GM20431 (cell line): ENCODE measurements around the gene IL16.

Source experiments
- in situ Hi-C: fragments of 300-500 bp; cut with MseI, MboI; formaldehyde crosslinking; loops from one replicate; pipeline ENCODE4 v1.15.0; 2020; ENCODE audit warnings: low sequenced_read_pairs; ENCODE audit not compliant: unreplicated experiment

Gene IL16

DNA sequence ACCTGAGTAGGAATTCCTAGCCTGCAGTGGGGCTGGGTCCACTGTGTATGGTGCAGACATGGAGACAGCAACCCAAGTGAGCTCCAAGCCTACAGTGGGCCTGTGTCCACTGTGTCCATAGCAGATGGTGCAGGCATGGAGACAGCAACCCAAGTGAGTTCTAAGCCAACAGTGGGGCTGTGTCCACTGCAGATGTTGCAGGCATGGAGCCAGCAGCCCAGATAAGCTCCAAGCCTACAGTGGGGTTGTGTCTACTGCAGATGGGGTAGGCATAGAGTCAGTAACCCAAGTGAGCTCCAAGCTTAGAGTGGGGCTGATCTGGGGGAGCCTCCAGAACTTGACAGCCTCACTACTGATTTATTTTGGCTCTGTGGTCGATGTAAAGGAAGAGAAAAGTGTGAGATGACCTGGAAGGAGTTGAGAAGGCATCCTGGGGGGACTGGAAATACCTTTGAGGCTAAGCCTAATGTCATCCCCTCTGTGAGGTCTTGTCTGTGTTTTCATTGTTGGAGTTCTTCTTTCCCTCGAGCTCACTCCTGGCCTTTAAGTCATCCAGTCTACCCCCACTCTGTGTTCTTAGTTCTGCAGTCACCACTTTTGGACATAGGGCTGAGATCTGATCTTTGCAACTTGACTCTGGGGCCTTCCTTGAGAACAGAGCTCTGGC, 22.4 kb upstream of the IL16 start:
- in situ Hi-C loops = no loop called here

DNA sequence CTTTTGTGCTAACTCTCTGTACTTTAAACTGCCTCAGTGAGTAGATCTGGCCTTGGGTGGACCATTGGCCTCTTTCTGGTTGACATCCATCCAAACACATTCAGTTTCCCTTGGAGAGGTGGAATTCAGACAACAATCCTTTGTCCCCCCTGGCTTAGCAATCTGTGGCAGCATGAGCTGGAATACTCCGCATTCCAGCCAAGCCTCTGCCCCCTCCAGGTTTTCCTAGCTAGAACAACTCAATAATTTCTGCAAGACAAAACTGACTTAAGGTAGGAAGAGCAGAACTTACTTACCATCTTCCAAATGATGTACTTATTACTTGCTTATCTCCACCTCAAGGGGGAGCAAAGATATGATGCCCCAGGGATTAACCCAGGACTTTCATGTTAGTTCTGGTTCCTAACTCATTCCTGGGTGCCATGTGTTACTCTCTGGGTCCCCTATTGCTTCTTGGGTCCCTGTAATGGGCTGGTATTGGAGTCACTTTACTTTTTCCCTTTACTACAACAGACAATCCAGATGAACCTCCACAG, 21.8 kb upstream of the IL16 start:
- in situ Hi-C loops = no loop called here

DNA sequence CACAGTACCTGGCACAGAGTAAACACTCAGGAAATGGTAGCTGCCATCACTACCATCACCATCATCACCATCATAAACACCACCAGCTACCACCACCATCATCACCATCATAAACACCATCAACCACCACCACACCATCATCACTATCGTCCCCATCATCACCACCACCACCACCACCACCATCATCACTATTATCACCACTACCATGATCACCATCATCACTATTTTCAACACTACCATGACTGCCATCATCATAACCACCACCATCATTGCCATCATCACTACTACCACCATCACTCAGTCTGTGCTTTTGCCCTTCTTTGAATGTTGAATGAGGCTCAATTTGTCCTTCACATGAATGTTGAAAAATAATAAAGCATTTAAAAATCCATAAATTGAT, 21.2 kb upstream of the IL16 start:
- in situ Hi-C loops = no loop called here

DNA sequence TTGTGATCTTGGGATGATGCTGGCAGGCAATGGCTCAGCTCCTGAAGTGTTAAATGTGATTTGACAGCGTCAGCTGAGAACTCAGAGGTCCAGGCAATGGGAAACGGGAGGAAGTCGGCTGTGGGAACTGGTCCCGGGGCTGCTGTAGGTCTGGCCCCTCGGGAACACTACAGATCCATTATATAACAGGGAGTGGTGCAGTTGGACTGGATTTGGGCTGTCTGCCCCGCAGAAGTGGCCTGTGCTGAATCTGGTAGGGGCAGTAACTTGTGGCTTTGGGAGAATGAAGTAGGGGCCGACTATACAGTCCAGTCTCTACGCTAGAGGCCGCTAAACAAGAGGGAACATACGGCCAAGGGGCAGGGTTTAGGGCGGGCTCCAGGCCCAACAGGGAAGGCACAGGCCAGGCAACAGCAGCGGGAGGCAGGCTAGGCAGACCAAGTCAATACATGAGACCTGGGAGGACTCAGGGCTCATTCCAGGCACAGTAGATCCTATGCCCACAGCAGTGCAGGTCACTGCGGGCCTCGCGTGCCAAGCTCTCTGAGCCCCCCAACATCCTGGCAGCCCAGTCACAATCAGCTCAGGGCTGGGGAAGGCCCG, 20.3 kb upstream of the IL16 start:
- in situ Hi-C loops = no loop called here

DNA sequence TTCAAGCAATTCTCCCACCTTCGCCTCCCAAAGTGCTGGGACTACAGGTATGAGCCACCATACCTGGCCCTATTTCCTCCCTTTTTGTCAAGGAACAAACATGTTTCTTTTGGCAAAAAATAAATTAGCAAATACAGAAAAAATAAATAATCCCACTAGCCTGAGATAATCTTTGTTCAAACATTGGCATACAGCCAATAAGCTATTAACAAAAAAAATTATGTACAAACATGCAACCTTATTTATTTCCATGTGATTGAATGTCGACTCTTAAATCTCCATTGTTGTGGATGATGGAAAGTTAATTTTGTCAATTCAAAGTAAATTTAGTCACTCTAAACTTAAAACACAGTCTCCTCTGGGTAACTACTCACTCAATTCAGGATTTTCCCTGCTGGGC, 18.3 kb upstream of the IL16 start:
- in situ Hi-C loops = no loop called here

DNA sequence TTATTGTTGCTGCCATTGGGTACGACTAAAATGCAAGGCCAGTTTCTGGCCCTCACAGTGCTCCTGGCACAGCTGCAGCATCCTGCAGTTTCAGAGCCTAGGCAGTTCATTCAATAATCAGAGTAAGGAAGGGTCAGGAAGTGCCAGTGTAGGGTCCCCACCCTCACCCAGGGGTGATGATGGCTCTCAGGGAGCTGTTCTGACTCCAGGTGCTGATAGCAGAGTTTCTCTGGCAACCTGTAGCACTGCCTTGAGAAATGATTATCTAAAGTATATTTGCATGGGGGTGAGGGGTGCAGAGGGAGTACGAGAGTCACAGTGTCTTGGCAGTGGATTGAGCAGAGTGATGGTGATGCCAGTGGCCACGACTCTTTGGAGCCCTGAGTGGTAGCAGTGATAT, 15.5 kb upstream of the IL16 start:
- in situ Hi-C loops = no loop called here

DNA sequence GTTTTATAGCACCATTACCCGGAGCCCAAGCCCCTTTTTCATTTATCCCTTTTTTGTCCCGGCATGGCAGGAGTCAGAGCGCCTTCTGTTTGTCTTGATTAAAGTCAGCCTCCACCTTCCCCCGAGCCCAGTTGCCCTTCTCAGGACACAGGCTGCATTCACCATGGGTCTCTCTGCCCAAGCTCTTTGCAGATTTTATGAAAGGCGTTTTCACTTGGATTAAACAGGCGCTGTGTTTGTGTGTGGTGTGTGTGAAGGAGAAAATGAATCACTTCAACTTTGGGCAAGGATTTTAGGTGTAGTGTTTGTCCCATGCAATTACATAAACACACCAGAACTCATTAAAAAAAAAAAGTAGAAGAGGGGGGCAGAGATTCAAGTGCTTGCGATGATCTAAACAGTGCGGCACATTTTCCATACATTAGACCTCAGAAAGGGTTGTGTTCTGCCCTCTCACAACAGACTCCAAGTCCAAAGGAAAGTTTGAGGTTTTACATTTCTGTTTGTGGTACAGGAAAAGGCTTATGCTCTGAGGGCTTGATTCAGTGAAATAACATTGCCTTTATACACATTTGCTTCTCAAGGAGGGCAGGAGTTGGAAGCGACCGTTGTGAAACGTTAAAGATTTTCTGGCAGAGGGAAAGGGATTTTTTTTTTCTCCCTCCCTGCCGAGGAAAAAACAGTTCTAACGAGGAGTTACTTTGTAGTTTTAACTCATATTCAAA, 14.5 kb upstream of the IL16 start:
- in situ Hi-C loops = no loop called here

DNA sequence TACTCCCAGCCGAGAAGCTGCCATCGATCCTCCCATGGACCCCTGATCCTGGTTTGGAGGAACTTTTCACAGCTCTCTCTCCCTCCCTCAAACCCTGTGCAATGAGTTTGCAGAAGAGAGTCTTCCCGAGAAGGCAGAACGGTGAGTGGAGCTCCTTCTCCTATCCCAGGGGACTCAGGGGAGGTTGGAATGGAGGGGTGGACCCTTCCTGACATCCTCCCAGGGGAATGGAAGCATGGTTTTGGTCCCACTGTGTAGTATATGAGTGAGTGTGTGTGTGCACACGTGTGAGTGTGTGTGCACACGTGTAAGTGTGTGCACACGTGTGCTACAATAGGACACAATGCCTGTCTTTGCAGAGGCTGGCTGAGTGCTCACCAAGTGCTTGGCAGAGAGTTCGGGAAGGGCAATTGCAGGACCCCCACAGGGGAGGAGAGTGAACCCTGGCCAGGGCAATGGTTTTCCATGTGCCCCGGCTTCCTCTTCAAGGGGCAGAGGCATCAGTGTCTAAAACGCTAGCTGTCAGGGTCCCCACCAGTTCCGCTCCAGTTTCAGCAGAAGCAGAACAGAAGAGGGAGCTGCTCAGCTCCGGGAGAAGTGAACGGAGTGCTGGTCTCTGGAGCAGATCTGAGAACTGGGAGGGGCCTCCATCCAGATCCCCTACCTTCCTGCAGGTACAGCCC, 13.8 kb upstream of the IL16 start:
- in situ Hi-C loops = no loop called here

DNA sequence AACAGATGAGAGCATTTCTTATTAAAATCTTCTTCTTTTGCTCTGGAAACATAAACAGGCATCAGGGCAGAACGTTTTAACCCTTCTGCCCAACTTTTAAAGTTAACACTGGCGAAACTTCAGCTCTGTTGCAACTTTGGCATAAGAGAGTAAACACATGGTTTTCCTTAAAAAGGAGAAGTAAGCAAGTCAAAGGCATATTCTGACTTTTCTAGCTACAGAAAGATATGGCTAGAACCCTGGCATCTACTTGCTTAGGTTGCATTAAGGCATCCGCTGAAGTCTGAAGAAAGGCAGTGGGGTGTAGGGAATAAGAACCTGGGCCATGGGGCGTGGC, 13.3 kb upstream of the IL16 start:
- in situ Hi-C loops = no loop called here

DNA sequence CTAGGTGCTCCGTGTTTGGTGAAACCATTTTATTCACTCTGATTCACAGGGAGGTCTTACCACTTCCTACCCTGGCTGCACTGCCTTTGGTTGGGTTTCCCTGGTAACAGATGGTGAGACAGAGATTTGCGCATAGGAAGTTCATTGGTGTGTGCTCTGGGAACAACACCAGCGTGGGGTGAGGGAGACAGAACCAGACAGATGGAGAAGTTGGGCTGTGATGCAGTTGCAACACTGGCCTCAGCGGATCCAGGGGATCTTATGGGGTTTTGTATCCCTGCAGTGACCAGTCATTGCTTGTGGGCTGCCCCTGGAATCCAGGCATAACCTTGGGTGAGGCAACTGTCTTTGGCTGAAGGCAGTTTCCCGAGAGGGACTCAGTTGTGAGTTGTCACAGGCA, 12.5 kb upstream of the IL16 start:
- in situ Hi-C loops = no loop called here

DNA sequence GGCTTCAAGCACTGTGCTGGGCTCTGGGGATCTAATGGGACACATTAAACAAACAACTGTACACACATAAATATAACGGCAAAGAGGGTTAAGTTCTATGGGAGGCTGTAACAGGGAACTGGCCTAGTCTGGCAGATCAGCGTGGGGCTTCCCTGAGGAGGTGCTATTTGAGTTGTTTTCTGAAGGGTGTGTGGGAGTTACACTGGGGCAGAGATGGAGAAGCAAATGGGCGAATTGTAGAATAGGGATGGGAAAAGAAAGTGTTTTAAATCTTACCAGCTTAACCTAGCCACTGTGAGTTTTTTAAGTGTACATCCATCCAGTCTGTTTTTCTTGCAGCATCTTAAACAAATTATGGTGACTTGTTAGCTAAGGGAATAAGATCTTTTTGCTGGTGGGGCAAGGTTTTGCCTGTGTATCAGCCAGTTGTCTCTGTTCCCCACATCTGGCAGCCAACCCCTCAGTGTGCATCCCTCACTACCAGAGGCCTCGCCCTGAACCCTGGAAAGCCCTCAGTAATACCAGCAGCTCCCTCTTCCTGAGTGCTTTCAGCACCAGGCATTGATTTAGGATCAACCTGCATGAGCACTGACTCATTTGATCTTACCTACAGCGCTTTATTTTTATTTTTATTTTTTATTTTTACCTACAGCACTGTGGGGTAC, 10.9 kb upstream of the IL16 start:
- in situ Hi-C loops = no loop called here

DNA sequence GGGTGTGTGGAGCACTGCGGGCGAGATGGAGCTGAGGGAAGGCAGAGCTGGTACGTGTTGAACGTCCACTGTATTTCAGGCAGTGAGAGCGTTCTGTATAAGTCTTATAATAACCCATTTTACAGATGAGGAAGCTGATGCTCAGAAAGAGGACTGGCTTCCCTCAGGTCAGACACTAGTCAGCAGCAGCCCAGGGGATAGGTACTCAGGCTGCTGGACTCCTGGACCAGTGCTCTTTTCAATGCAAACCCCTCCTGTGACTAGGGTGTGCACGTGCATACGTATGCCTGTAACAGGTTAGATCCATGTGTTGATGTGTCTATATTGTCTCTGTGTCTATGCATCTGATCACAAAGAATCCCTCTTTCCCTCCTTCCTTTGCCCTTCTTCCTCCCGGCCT, 8.3 kb upstream of the IL16 start:
- in situ Hi-C loops = no loop called here

DNA sequence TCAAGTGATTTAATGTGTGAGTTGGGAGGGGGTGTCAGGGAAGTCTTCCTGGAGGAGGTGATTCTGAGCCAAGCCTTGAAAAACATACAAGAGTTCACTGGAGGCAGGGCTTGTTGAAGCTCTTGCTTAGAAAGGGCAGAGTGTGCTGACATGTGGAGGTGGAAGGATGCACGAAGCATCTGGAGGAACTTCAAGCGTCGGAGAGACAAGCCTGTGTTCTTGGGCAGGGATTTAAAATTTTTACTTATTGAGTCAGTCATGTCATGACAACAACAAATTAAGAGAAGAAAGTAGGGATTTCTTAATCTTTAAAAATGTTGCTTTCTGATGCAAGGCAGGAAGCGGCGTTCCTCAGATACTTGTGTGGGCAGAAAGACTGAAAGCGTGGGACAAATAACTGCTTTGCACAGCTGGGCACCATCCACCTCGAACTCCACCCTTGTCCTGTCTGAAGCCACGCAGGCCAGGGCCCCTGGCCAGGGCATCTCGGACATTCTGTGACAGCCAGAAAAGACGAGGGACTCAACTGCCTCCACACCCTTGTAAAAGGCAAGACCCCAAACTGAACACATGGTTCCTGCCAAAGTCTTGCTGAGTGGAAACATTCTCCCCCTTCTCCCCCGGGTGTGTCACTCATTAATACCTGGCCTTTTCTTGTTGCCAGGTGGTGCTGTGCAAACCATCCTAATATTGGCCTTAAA, 6.9 kb upstream of the IL16 start:
- in situ Hi-C loops = no loop called here

DNA sequence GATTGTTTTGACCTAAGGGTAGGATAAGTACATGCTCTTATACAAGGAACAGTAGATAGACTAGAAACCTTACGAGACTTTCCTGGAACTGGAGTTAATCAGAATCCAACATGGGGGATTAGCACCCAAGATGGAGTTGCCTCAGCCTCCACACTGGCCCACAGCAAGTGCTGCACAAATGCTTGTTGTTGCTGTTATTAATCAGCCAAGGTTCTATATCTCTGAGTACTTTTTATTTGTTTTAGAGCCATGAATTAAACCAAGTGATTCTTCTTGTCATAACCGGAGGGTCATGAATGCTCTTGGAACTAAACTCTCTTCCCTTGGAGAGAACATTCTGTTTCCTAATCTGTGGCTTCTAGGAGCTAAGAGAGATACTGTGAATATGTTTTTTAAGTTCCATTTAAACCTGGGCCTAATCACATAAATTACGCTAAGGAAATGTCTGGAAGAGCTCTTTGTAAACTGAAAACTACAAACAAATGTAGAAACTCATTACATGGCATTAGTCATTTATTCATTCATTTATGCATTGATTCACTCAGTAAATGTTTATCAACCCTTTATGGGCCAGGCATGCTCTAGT, 5.7 kb upstream of the IL16 start:
- in situ Hi-C loops = no loop called here

DNA sequence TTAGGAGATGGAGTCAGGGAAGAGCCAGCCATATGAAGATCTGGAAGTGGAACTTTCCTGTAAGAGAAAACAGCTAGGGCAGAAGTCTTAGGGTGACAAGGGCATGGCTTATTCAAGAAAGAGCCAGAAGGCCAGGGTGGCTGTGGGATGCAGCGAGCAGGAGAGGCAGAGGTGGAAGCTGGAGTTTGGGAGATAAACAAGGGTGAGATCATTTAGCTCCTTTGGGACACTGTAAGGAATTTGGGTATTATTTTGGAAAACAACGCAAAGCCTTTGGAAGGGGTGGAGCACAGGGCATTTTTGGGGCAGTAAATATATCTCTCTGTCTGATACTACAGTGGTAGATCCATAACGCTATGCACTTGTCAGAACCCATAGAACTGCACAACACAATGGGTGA, 5.0 kb upstream of the IL16 start:
- in situ Hi-C loops = no loop called here

DNA sequence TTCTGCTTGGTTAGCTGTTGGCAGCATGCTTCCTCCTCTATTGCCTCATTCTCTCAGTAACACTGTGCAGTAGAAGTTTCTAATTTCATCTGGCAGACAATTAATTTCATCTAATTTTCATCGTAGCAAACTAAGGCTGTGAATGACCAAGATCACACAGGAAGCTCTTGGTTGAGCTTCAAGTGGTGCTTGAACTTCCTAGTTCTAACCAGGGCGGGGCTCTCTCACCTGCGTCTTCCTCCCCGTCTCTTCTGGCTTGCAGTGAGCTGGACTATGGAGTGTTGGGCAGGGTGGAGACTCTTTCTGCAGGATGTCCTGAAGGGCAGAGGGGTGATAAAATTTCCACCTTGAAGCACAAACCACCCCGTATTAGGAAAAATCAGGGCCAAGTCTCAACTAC, 2.0 kb upstream of the IL16 start:
- in situ Hi-C loops = no loop called here

DNA sequence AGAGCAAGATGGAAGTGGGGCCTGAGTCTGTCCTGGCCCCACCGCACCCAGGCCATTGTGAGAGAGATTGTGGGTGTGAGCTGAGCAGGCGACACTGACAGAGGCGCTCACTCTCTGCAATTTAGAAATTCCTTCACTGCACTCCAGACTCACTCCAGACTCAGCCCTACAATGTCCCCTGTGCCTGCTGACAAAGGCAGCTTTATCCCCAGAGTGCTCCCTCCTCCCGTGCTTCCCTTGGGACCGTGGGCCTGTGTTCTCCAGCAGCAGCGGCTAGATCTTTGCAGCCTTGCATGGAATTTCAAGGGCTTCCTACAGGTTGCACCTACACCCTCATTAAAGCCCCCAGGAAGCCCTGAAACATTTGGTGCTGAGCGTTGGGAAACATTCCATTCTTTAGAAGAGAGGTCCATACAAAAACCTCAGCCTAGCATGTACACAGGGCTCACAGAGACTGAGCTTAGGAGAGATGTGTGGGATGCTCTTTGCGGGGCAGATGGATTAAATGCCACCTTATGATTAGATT, 1.3 kb upstream of the IL16 start:
- in situ Hi-C loops = no loop called here

DNA sequence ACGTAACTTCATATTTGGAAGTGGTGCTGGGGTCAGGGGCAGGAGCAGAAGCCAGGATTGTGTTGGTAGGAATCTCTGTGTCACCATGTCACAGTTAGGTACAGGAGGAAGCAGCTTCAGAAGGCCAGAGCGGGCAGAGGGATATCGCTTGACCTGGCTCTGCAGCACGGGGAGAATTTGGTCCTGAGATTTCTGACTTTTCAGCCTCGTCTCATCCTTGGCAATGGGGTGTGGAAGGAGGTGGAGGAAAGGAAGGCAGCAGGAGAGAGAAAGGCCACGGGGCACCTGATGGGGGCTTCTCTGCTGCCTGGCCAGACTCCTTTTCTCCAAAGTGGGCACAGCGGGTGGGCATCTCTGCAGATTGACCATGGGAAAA, 564 bp downstream of the IL16 start:
- in situ Hi-C loops = no loop called here

DNA sequence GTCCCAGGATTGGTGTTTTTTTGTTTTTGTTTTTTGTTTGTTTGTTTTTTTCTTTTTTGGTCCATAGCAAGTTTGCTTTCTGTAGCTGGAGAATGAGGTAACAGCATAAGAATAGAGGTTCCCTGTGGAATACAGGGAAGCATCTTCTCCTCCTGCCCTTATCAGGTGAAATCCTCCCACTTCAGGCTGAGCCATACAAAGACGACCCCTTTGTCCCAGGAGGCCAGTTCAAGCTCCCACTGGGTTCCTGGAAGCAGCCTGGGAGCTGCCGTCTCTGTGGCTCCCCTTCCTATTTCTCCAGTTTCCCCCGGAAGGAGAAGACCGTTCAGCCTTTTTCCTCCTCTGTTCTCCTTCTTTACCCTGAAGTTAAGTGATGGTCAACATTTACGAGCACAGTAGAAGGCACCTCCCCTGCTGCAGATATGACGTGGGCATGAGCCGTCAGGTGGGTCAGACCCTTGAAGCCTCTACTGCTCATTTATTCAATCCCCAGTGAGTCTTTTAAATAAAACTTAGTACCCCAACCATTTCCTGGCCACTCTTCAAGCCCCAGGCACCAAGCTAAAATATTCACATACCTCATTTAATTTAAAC, 1.1 kb downstream of the IL16 start:
- in situ Hi-C loops = no loop called here
